ENCODE data around the gene PXN. TPM values are rescaled to one million over a fixed set of nuclear protein-coding genes. Genes with fewer than 3 reads are reported as not detected.

Gene PXN
- total and polyA plus RNA-seq, 2 experiments from 2014 or later = 87.2 to 134 TPM

DNA sequence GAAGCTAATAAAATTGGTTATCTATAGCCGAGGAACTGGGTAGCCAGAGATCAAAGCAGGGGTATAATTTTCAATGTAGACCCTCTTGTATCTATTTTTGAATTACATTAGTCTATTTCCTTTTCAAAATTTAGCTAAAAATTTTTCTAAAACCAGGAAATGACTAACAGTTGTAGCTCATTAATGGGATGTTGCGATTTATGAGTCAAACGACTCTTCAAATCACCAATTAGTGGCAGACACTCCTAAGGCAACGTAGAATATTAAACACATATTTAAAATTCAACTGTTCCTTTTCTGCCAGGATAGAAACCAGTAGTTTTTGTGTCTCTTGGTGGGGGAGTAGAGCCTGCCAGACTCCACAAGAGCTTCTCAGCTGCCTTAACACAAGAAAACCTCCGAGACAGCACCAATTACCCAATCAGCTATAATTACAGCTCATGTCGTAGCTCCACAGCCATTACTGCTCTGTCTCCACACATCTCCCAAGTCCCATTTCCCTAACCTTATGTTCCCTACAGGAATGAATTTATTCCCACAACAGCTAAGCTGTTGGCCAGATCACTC is 97.9 kb downstream of the PXN start:
- peaks cover 30% of the 10 kb centered on the region for H3K79me2 ChIP-seq (ENCODE audit: insufficient read depth)
- H3K27me3 ChIP-seq (replicated peaks; ENCODE audit: insufficient read depth) = no peaks in the 10 kb centered on the region
- no peaks in the 10 kb centered on the region for H3K9me3 ChIP-seq (ENCODE audit: low read depth)
- peaks cover 9% of the 10 kb centered on the region; the same call in 1 of the 2 replicates for H3F3A ChIP-seq (ENCODE audit: insufficient read depth)
- H3K9me2 ChIP-seq (ENCODE audit: insufficient read depth) = no peaks in the 10 kb centered on the region
- no peak overlapping the region for H3K9ac ChIP-seq
- peak; percentile 39 for DNase-seq
- peaks cover 62% of the 10 kb centered on the region for H3K36me3 ChIP-seq (ENCODE audit: low read depth)
- WGBS, 2 experiments (ENCODE audit: low coverage in 1 of 2, low lambda C conversion rate in 2 of 2, missing lambda C conversion rate in 2 of 2) = 23 to 28% methylated on average over 6 of the region's 6 CpGs
- no peaks in the 10 kb centered on the region for H4K20me1 ChIP-seq (ENCODE audit: insufficient read depth)
- TF ChIP-seq EZH2 (IDR thresholded peaks at IDR 0.05; ENCODE audit: insufficient read depth, poor library complexity, severe bottlenecking) = no peak
- TF ChIP-seq EZH2phosphoT487 (IDR thresholded peaks at IDR 0.05; ENCODE audit: insufficient read depth, low read depth) = no peak
- H3K4me3 ChIP-seq = no peak overlapping the region
- peaks cover 8% of the 10 kb centered on the region; the same call in 1 of the 2 replicates for H3K4me1 ChIP-seq (ENCODE audit: insufficient read depth)
- peak overlapping the region; percentile 11; the same call in 1 of the 2 replicates for H3K27ac ChIP-seq
- peak overlapping the region; percentile 1 for H3K4me2 ChIP-seq (ENCODE audit: unreplicated experiment)
- in situ Hi-C loops (cut with MboI) = no loop called here
- no peak overlapping the region for H2AFZ ChIP-seq

DNA sequence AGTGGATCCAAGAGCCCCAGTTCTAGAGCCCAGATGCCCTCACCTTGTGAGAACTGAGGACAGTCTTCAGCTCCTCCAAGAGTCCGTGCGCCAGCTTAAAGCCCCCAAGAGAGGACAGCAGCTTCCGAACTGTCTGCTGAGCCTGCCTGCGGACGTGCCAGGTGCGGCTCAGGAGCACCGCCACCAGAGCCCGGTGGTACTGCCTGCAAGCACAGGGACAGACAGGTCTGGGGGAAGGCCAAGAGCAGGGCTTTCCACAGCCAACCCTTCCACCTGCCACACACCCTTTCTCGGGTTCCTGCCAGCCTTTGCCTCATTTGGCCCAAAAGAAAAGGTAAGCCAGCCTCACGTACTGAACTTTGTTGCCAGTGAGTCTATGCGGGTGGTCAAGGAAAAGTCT is 101.2 kb downstream of the PXN start:
- no peak overlapping the region for H3K4me2 ChIP-seq (ENCODE audit: unreplicated experiment)
- no peak for DNase-seq
- H3K9ac ChIP-seq = no peak overlapping the region
- TF ChIP-seq EZH2 (IDR thresholded peaks at IDR 0.05; ENCODE audit: insufficient read depth, poor library complexity, severe bottlenecking) (no peak), EZH2phosphoT487 (IDR thresholded peaks at IDR 0.05; ENCODE audit: insufficient read depth, low read depth) (no peak)
- no peaks in the 10 kb centered on the region for H3K9me3 ChIP-seq (ENCODE audit: low read depth)
- H3K27me3 ChIP-seq (replicated peaks; ENCODE audit: insufficient read depth) = no peaks in the 10 kb centered on the region
- H4K20me1 ChIP-seq (ENCODE audit: insufficient read depth) = no peaks in the 10 kb centered on the region
- 87 to 90% methylated on average over 11 of the region's 11 CpGs for WGBS, 2 experiments (ENCODE audit: low coverage in 1 of 2, low lambda C conversion rate in 2 of 2, missing lambda C conversion rate in 2 of 2)
- in situ Hi-C loops (cut with MboI) = no loop called here
- H3K9me2 ChIP-seq (ENCODE audit: insufficient read depth) = no peaks in the 10 kb centered on the region
- peaks cover 8% of the 10 kb centered on the region; the same call in 1 of the 2 replicates for H3K4me1 ChIP-seq (ENCODE audit: insufficient read depth)
- H3F3A ChIP-seq (ENCODE audit: insufficient read depth) = 0 out of 2 replicates have a peak, but pooled peaks cover 5% of the 10 kb centered on the region
- peaks cover 53% of the 10 kb centered on the region for H3K36me3 ChIP-seq (ENCODE audit: low read depth)
- no peak overlapping the region for H2AFZ ChIP-seq
- no peak overlapping the region for H3K4me3 ChIP-seq
- H3K79me2 ChIP-seq (ENCODE audit: insufficient read depth) = peaks cover 11% of the 10 kb centered on the region; the same call in 1 of the 2 replicates
- no peak overlapping the region for H3K27ac ChIP-seq

DNA sequence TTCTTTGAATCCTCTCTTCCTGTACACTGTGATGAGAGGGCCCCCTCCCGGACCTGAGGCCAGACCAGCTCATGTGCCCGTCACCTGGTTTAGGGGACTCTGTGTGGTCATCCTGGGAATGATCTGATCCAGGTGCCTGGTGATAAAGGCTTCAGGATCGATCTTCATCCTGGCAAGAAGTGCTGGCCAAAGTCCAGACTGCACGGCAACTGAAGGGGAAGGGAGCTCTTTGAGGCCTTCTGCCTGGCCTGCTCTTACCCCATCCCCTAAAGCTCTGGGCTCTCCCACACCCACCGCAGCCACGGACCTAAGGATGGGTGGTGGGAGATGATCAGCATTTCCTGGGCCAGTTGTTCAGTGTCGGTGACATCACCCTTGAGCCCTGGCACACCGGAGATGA is 102.8 kb downstream of the PXN start:
- in situ Hi-C loops (cut with MboI) = no loop called here
- 93 to 94% methylated on average over 8 of the region's 8 CpGs for WGBS, 2 experiments (ENCODE audit: low coverage in 1 of 2, low lambda C conversion rate in 2 of 2, missing lambda C conversion rate in 2 of 2)
- no peak for TF ChIP-seq EZH2phosphoT487 (IDR thresholded peaks at IDR 0.05; ENCODE audit: insufficient read depth, low read depth)
- TF ChIP-seq EZH2 (IDR thresholded peaks at IDR 0.05; ENCODE audit: insufficient read depth, poor library complexity, severe bottlenecking) = no peak
- Histone ChIP-seq H3K9ac (no peak overlapping the region), H3K79me2 (ENCODE audit: insufficient read depth) (peaks cover 11% of the 10 kb centered on the region; the same call in 1 of the 2 replicates), H4K20me1 (ENCODE audit: insufficient read depth) (no peaks in the 10 kb centered on the region), H3K4me3 (no peak overlapping the region), H3K4me1 (ENCODE audit: insufficient read depth) (peaks cover 6% of the 10 kb centered on the region; the same call in 1 of the 2 replicates), H3K27ac (no peak overlapping the region), H3K27me3 (replicated peaks; ENCODE audit: insufficient read depth) (no peaks in the 10 kb centered on the region), H3K36me3 (ENCODE audit: low read depth) (peaks cover 53% of the 10 kb centered on the region), H3K9me2 (ENCODE audit: insufficient read depth) (no peaks in the 10 kb centered on the region), H3K9me3 (ENCODE audit: low read depth) (no peaks in the 10 kb centered on the region), H2AFZ (no peak overlapping the region), H3F3A (ENCODE audit: insufficient read depth) (no peaks in the 10 kb centered on the region), H3K4me2 (ENCODE audit: unreplicated experiment) (no peak overlapping the region)
- no peak for DNase-seq

DNA sequence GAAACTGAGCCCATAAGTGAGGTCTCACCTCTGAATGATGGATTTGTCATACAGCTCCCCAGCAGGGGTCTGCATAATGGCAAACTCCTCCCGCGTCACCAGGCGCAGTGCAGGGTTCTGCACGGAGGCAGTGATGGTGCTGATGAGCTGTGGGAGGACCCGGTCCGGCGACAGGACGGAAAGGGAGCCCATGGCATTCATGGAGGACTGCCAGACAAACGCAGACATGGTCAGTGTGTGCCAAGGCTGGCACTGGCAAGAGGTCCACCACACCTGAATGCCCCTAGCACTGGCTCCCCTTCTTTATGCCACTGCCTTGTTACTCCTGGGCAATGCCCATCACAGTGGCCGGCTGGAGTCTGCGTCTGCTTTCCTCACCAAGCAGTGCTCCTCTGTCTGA is 103.7 kb downstream of the PXN start:
- Histone ChIP-seq H3K4me1 (ENCODE audit: insufficient read depth) (no peaks in the 10 kb centered on the region), H4K20me1 (ENCODE audit: insufficient read depth) (no peaks in the 10 kb centered on the region), H3K4me2 (ENCODE audit: unreplicated experiment) (no peak overlapping the region), H3F3A (ENCODE audit: insufficient read depth) (no peaks in the 10 kb centered on the region), H3K36me3 (ENCODE audit: low read depth) (peaks cover 58% of the 10 kb centered on the region; the same call in 1 of the 2 replicates), H2AFZ (no peak overlapping the region), H3K9ac (no peak overlapping the region), H3K4me3 (no peak overlapping the region), H3K27me3 (replicated peaks; ENCODE audit: insufficient read depth) (no peaks in the 10 kb centered on the region), H3K27ac (no peak overlapping the region), H3K79me2 (ENCODE audit: insufficient read depth) (peaks cover 11% of the 10 kb centered on the region; the same call in 1 of the 2 replicates), H3K9me2 (ENCODE audit: insufficient read depth) (no peaks in the 10 kb centered on the region), H3K9me3 (ENCODE audit: low read depth) (no peaks in the 10 kb centered on the region)
- TF ChIP-seq EZH2 (IDR thresholded peaks at IDR 0.05; ENCODE audit: insufficient read depth, poor library complexity, severe bottlenecking) (no peak), EZH2phosphoT487 (IDR thresholded peaks at IDR 0.05; ENCODE audit: insufficient read depth, low read depth) (no peak)
- WGBS, 2 experiments (ENCODE audit: low coverage in 1 of 2, low lambda C conversion rate in 2 of 2, missing lambda C conversion rate in 2 of 2) = 91 to 95% methylated on average over 11 of the region's 11 CpGs
- no peak for DNase-seq
- in situ Hi-C loops (cut with MboI) = no loop called here

Small RNA genes lying within 50 kb of the gene (small RNA-seq; reads per million reads assigned to genes)
- gene RNU4-1 (ENCODE audit: low read depth, low replicate concordance) = 200 reads per million, percentile 96 among the genes with 10 or more reads in this experiment
- gene RNU4-2 (ENCODE audit: low read depth, low replicate concordance) = 218 reads per million, percentile 97 among the genes with 10 or more reads in this experiment
- gene RNU6-1088P (ENCODE audit: low read depth, low replicate concordance) = not detected

Other genes with a start within 250 kb of the PXN start
- gene RAB35, start 149.0 kb downstream of the PXN start, total RNA-seq (2014; rRNA removed; shearing (Covaris generic)) = 32.0 and 37.1 TPM in 2 replicates
- 28.2 and 28.7 TPM in 2 replicates for gene RAB35, start 149.0 kb downstream of the PXN start, polyA plus RNA-seq (2016; fragmentation: Nextera tagmentation; extraction: Ambion mirVana)
- gene GCN1, start 71.0 kb downstream of the PXN start, total RNA-seq (2014; rRNA removed; shearing (Covaris generic)) = 74.8 and 79.7 TPM in 2 replicates
- gene GCN1, start 71.0 kb downstream of the PXN start, polyA plus RNA-seq (2016; fragmentation: Nextera tagmentation; extraction: Ambion mirVana) = 24.2 and 24.5 TPM in 2 replicates
- 4,120 and 4,786 TPM in 2 replicates for gene RPLP0, start 64.6 kb downstream of the PXN start, total RNA-seq (2014; rRNA removed; shearing (Covaris generic))
- gene RPLP0, start 64.6 kb downstream of the PXN start, polyA plus RNA-seq (2016; fragmentation: Nextera tagmentation; extraction: Ambion mirVana) = 1,272 and 1,276 TPM in 2 replicates
- under 0.01 TPM in 1 of 2 replicates, not detected in the other for gene RNU4-2, start 26.2 kb upstream of the PXN start, total RNA-seq (2014; rRNA removed; shearing (Covaris generic))
- 4.0 and 6.9 TPM in 2 replicates for gene RNU4-2, start 26.2 kb upstream of the PXN start, polyA plus RNA-seq (2016; fragmentation: Nextera tagmentation; extraction: Ambion mirVana)
- not detected in 2 replicates for gene RNU4-1, start 27.5 kb upstream of the PXN start, total RNA-seq (2014; rRNA removed; shearing (Covaris generic))
- gene RNU4-1, start 27.5 kb upstream of the PXN start, polyA plus RNA-seq (2016; fragmentation: Nextera tagmentation; extraction: Ambion mirVana) = 4.1 TPM in 1 of 2 replicates, not detected in the other
- gene SIRT4, start 36.6 kb upstream of the PXN start, total RNA-seq (2014; rRNA removed; shearing (Covaris generic)) = not detected in 2 replicates
- 1.4 TPM in 2 replicates for gene SIRT4, start 36.6 kb upstream of the PXN start, polyA plus RNA-seq (2016; fragmentation: Nextera tagmentation; extraction: Ambion mirVana)
- not detected in 2 replicates for gene PLA2G1B, start 62.0 kb upstream of the PXN start, total RNA-seq (2014; rRNA removed; shearing (Covaris generic))
- gene PLA2G1B, start 62.0 kb upstream of the PXN start, polyA plus RNA-seq (2016; fragmentation: Nextera tagmentation; extraction: Ambion mirVana) = not detected in 2 replicates
- gene MSI1, start 103.4 kb upstream of the PXN start, total RNA-seq (2014; rRNA removed; shearing (Covaris generic)) = not detected in 2 replicates
- gene MSI1, start 103.4 kb upstream of the PXN start, polyA plus RNA-seq (2016; fragmentation: Nextera tagmentation; extraction: Ambion mirVana) = not detected in 2 replicates
- gene COX6A1, start 172.4 kb upstream of the PXN start, total RNA-seq (2014; rRNA removed; shearing (Covaris generic)) = 247 and 358 TPM in 2 replicates
- gene COX6A1, start 172.4 kb upstream of the PXN start, polyA plus RNA-seq (2016; fragmentation: Nextera tagmentation; extraction: Ambion mirVana) = 806 and 824 TPM in 2 replicates
- 45.6 and 47.0 TPM in 2 replicates for gene TRIAP1, start 180.7 kb upstream of the PXN start, total RNA-seq (2014; rRNA removed; shearing (Covaris generic))
- 68.6 and 70.3 TPM in 2 replicates for gene TRIAP1, start 180.7 kb upstream of the PXN start, polyA plus RNA-seq (2016; fragmentation: Nextera tagmentation; extraction: Ambion mirVana)
- 15.9 and 17.2 TPM in 2 replicates for gene GATC, start 180.7 kb upstream of the PXN start, total RNA-seq (2014; rRNA removed; shearing (Covaris generic))
- 18.3 and 18.8 TPM in 2 replicates for gene GATC, start 180.7 kb upstream of the PXN start, polyA plus RNA-seq (2016; fragmentation: Nextera tagmentation; extraction: Ambion mirVana)
- 129 and 154 TPM in 2 replicates for gene SRSF9, start 204.0 kb upstream of the PXN start, total RNA-seq (2014; rRNA removed; shearing (Covaris generic))
- gene SRSF9, start 204.0 kb upstream of the PXN start, polyA plus RNA-seq (2016; fragmentation: Nextera tagmentation; extraction: Ambion mirVana) = 329 and 345 TPM in 2 replicates
- 301 and 340 TPM in 2 replicates for gene DYNLL1, start 230.4 kb upstream of the PXN start, total RNA-seq (2014; rRNA removed; shearing (Covaris generic))
- 778 and 782 TPM in 2 replicates for gene DYNLL1, start 230.4 kb upstream of the PXN start, polyA plus RNA-seq (2016; fragmentation: Nextera tagmentation; extraction: Ambion mirVana)

Data from GM23248 (cell line).